Measurements from ENCODE around the gene ADAM11.

Gene ADAM11

DNA sequence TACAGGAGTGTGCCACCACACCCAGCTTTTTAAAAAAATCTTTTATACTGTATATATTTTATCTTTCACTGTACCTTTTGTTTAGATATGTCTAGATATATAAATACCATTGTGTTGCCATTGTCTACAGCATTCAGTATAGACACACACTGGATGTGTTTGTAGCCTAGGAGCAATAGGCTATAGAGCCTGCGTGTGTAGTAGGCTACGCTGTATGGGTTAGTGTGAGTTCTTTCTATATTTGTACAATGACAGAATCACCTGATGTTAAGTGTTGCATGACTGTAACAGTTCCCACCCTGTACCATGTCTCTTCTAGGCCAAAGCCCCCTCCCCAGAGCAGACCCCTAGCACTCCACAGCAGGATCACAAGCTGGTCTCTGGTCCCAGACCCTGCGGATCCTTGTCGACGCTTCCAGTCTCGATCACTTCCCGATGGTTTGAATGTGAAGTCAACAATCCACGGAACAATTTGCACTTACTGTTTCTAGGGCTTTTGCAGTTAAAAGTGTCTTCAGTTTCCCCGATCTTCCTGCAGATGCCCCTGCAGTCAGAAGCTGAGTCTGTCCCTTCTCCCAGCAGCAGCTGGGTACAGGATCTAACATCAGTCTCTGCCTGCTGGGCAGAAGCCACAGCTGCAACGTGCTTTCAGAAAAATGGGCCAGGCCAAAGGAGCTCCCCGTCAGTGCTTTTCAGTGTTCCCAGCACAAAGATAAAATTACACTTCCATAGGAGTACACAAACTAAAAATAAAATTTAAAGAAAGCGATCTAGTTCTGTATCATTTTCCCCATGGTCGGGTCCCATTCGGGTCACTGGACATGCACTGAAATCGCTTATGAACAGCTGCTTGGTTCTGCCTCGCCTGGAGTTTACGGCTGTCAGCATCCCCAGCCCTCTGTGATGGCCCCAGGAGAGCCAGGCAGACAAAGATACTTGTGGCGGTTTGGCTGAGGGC is 35.4 kb downstream of the ADAM11 start:
- CTCF ChIA-PET, result interaction anchor here (0.6 to 1.8 kb wide), 2 partner anchors 8 to 15 kb away, joined by 4 to 8 read pairs; no protein-coding TSS in a partner anchor
- no peak for TF ChIP-seq CTCF (conservative IDR thresholded peaks at IDR 0.05; ENCODE audit: low read depth)
- POLR2A ChIA-PET (ENCODE audit: low non-redundant PET), result no interaction called here
- H3K27ac ChIP-seq, result peak overlapping the region; percentile 67
- DNase-seq (ENCODE audit: low spot score), result no peak

DNA sequence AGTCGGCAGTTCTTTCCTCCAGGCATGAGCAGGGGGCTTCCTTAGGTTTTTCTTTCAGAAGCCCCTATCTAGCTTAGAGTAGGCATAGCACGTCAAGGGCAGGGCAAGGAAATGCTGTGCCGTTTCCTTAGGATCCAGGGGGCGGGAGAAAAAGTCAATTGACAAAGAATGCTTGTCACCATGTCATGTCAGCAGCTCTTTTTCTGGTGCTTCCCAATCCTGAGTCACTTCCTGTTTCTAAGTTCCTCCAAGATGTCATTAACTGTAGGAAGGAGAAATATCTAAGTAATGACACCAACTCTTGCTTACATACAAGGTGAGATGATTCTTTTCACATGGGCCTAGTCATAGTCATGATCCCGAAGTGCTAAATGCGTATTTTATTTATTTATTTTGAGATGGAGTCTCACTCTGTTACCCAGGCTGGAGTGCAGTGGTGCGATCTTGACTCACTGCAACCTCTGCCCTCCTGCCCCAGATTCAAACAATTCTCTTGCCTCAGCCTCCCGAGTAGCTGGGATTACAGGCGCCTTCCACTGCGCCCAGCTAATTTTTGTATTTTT is 36.1 kb downstream of the ADAM11 start:
- ChIA-PET CTCF (interaction anchor here (0.6 to 1.8 kb wide), 2 partner anchors 8 to 15 kb away, joined by 4 to 8 read pairs; no protein-coding TSS in a partner anchor), POLR2A (ENCODE audit: low non-redundant PET) (no interaction called here)
- peak; percentile 33 for DNase-seq (ENCODE audit: low spot score)
- TF ChIP-seq CTCF (conservative IDR thresholded peaks at IDR 0.05; ENCODE audit: low read depth), result no peak
- H3K27ac ChIP-seq, result peak overlapping the region; percentile 67

- ChIA-PET CTCF (interaction anchor here (1.8 kb wide), 1 partner anchor 16 kb away, joined by 8 read pairs; no protein-coding TSS in a partner anchor), POLR2A (ENCODE audit: low non-redundant PET) (no interaction called here)
Measured at GRCh38 chr17:44795421-44795820, 36.6 kb downstream of the ADAM11 start.

GRCh38 chr17:44795928-44796327 is 37.1 kb downstream of the ADAM11 start:
- TF ChIP-seq CTCF (conservative IDR thresholded peaks at IDR 0.05; ENCODE audit: low read depth), result no peak
- ChIA-PET CTCF (no interaction called here), POLR2A (ENCODE audit: low non-redundant PET) (no interaction called here)
- DNase-seq (ENCODE audit: low spot score), result no peak
- H3K27ac ChIP-seq, result peak overlapping the region; percentile 67

More at GRCh38 chr17:44795421-44795820, 36.6 kb downstream of the ADAM11 start:
- peak overlapping the region; percentile 67 for H3K27ac ChIP-seq
- DNase-seq (ENCODE audit: low spot score), result no peak
- TF ChIP-seq CTCF (conservative IDR thresholded peaks at IDR 0.05; ENCODE audit: low read depth), result no peak

DNA sequence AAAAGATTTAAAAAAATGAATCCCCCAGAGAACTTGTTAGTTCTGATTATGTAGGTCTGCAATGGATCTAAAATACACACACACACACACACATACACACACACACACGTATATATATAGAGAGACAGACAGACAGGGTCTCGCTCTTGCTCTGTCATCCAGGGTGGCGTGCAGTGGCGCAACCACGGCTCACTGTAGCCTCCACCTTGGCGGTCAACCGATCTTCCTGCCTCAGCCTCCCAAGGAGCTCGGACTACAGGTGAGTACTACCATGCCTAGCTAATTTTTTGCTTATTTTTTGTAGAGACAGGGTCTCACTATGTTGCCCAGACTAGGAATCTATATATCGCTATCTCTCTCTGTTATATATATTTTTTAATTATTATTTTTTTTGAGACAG is 37.9 kb downstream of the ADAM11 start:
- no peak for DNase-seq (ENCODE audit: low spot score)
- TF ChIP-seq CTCF (conservative IDR thresholded peaks at IDR 0.05; ENCODE audit: low read depth), result no peak
- POLR2A ChIA-PET (ENCODE audit: low non-redundant PET), result no interaction called here
- no peak overlapping the region for H3K27ac ChIP-seq
- CTCF ChIA-PET, result interaction anchor here (0.6 to 1.8 kb wide), 4 partner anchors 18 to 429 kb away, joined by 3 to 10 read pairs (median 3); no protein-coding TSS in a partner anchor

GRCh38 chr17:44797802-44798201 is 39.0 kb downstream of the ADAM11 start:
- no peak for TF ChIP-seq CTCF (conservative IDR thresholded peaks at IDR 0.05; ENCODE audit: low read depth)
- H3K27ac ChIP-seq, result no peak overlapping the region
- DNase-seq (ENCODE audit: low spot score), result no peak
- CTCF ChIA-PET, result interaction anchor here (0.6 to 1.8 kb wide), 3 partner anchors 19 to 209 kb away, joined by 3 to 10 read pairs (median 4); no protein-coding TSS in a partner anchor
- POLR2A ChIA-PET (ENCODE audit: low non-redundant PET), result no interaction called here

Data from RWPE1 (cell line).